GM13976 (cell line): ENCODE results near the gene OR52M1.

Experiments
- DNase-seq: peaks from one replicate; pipeline ENCODE4 v3.0.0; 2012; ENCODE audit warnings: low spot score
- in situ Hi-C: fragments of 300-500 bp; cut with MboI; formaldehyde crosslinking; loops from one replicate; pipeline ENCODE4 v1.12.0; 2022; ENCODE audit warnings: low sequenced_read_pairs, mixed read lengths, inconsistent platforms; ENCODE audit not compliant: unreplicated experiment
- TF ChIP-seq, protein P1 (sequence below): IDR thresholded peaks from 2 replicates; pipeline ENCODE4 v1.5.1; 2012; ENCODE audit warnings: borderline replicate concordance, mild to moderate bottlenecking; ENCODE audit not compliant: insufficient read depth; ENCODE audit errors: extremely low read depth, missing control alignments, control extremely low read depth

OR52M1 gene

DNA sequence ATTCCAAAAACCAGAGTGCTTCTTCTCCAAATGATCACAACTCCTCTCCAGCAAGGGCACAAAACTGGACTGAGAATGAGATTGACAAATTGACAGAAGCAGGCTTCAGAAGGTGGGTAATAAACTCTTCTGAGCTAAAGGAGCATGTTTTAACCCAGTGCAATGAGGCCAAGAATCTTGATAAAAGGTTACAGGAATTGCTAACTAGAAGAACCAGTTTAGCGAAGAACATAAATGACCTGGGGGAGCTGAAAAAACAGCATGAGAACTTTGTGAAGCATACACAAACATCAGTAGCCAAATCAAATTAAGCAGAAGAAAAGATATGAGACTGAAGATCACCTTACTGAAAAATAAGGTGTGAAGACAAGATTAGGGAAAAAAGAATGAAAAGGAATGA lies 15.5 kb downstream of the OR52M1 start:
- no peak for DNase-seq
- TF ChIP-seq, protein P1, sequence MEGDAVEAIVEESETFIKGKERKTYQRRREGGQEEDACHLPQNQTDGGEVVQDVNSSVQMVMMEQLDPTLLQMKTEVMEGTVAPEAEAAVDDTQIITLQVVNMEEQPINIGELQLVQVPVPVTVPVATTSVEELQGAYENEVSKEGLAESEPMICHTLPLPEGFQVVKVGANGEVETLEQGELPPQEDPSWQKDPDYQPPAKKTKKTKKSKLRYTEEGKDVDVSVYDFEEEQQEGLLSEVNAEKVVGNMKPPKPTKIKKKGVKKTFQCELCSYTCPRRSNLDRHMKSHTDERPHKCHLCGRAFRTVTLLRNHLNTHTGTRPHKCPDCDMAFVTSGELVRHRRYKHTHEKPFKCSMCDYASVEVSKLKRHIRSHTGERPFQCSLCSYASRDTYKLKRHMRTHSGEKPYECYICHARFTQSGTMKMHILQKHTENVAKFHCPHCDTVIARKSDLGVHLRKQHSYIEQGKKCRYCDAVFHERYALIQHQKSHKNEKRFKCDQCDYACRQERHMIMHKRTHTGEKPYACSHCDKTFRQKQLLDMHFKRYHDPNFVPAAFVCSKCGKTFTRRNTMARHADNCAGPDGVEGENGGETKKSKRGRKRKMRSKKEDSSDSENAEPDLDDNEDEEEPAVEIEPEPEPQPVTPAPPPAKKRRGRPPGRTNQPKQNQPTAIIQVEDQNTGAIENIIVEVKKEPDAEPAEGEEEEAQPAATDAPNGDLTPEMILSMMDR, result no peak
- in situ Hi-C loops, result no loop called here

DNA sequence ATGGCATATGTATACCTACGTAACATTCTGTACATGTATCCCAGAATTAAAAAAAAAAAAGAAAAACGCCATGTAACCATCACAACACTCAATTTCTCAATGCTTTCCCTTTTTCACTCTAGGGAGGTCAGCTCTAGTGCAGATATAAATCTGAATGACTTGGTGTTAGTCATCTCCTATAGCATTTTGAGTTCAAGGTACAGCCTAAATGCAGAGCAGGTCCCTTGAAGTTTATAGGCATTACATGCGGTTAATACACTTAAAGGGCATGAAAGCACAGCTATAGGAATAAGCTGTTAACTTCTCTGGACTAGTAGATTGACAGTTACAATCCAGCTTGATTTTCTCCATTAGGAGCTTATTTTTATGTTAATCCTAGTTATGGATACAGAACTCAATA lies 20.4 kb downstream of the OR52M1 start:
- TF ChIP-seq, protein P1, result no peak
- in situ Hi-C loops, result no loop called here
- DNase-seq, result no peak

DNA sequence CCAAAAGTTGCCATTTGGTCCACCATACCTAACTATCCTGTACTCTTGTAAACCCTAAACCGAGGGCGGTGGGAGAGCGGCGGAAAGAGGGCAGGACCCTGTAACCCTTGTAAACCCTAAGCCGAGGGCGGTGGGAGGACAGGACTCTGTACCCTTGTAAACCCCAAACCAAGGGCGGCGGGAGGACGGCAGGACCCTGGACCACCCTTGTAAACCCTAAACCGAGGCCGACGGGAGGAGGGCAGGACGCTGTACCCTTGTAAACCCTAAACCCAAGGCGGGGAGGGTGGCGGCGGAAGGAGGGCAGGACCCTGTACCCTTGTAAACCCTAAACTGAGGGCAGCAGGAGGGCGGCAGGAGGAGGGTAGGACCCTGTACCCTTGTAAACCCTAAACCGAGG lies 24.1 kb downstream of the OR52M1 start:
- no peak for DNase-seq
- in situ Hi-C loops, result no loop called here
- TF ChIP-seq, protein P1, result no peak

DNA sequence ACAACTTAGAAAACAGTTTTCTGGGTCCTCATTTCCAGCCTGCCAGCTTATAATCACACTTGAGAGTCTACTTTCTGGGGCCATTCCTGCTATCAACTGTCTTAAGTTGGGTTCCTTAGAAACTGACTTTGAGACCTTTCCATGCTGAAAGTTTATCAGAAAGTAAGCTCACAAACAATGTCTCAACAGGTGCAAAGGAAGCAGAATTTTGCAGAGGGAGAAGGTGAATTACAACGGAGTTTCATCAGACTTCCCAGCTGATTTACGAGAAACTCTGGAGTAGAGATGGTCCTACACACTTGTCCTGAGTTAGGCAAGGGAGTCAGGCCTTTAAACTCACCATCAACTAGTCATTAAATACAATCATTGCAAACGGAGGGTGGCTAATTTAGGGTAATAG lies 31.9 kb downstream of the OR52M1 start:
- in situ Hi-C loops, result no loop called here
- TF ChIP-seq, protein P1, result no peak

DNA sequence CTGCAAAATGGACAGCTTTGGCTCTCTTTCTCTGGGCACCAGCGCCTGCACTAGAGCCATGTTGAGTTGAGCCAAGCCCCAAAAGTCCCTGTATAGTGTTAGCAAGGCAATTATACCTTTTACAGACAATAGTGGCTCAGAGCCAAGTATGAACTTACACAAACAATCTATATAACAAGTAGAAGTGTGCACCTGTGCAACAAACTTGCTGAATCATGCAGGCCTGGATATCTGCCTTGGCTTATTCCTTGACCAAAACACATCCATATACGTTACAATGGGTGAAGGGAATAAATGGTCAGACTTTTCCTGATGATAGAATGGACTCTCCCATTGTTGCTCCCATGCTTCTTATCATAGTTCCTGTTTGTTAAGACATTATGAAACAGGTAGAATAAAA lies 32.8 kb downstream of the OR52M1 start:
- in situ Hi-C loops, result no loop called here
- TF ChIP-seq, protein P1, result no peak
- DNase-seq, result no peak

More for the DNA sequence above, 31.9 kb downstream of the OR52M1 start:
- DNase-seq, result no peak

DNA sequence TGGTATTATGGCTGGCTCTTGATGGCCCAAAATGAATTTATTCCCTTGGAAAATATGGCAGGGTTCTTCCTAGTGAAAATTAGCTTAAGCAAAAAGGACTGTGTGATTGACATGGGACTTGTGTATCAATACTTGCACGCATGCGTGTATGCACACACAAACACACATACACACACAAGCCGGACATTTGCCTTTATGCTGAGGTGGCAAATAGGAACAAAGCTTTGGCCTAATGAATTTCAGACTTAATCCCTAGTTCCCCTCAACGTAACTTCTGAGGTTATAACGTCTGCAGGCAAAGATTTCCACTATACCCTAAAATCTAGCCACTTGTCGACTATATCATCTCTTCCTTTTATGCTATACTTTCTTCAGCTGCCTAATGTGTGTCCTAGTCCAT lies 33.6 kb downstream of the OR52M1 start:
- DNase-seq, result no peak
- in situ Hi-C loops, result no loop called here
- TF ChIP-seq, protein P1, result no peak

DNA sequence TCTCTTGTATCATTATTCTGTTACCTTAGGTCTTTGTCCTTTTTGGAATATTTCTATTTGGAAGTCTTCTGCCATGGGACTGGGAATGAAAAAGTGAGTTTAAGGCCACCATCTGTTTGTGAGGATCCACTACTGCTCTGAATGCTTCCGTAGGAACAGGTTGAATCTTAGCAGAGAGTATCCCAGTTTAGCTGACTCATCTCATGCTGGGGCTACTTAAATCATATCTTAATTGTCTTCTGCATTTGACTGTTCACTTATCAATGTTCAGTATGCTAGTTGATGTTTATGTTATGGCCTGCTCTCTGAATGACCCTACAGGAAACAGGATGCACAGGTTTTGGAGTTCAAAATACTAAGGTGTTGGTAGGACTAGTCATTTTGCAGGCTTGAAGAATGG lies 35.1 kb downstream of the OR52M1 start:
- DNase-seq, result no peak
- in situ Hi-C loops, result no loop called here
- TF ChIP-seq, protein P1, result no peak
